A375 (cell line): ENCODE measurements around the gene UBE2G2. TPM values are rescaled to one million over a fixed set of nuclear protein-coding genes. Genes with fewer than 3 reads are reported as not detected.

Source experiments
- total RNA-seq: library from RNA; depleted of rRNA; stranded (reverse); fragments of >200 nt; shearing (Covaris generic); gene quantifications from 2 replicates; pipeline ENCODE4 v1.2.3, GENCODE V29; 2014; rRNA removed

Gene UBE2G2
- 97.2 and 114 TPM in 2 replicates for total RNA-seq

DNA sequence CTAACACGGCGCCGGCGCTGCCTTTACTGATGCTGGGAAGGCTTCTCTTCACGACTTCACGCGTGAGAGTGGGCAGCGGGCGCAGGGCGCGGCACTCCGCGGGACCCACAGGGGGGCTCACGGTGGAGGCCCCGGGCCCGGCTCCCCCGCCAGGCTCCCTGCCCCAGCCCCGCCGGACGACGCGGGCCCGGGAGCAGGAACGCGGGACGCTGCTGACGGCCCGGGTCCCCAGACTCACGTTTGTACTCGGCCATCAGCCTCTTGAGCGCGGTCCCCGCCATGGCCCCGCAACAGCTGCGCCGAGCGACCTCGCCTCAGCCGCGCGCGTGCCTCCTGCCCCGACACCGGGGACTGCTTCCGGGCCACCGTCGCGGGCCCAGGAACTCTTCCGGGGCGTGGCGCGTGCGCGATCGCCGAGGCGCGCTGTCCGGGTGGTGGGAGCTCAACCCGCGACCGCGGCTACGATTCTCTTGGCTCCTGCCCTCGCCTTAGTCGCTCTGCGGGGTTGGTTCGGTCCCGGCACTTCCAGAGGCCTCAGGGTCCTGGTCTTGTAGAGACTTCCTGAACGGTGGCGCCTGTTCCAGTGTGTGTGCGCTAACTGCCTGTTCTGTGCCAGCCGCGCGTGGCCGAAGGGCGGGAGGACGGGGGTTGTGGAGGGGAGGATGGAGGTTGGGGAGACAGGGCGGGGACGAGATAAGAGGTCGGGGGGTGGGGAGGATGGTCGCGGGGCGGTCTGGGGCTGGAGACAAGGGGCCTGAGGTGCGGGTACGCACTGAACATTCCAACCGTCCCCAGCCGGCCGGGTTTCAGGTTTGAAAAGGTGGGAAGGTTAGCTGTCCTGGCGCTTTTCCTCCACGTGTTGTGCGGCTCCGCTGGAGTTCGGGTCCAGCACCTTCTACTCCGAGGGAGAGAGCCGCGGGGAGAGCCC, at the start of gene UBE2G2:
Gene UBE2G2, minus strand, starts transcription at position 353 of the 928 bp plus-strand sequence. Its CDS starts 72 bp downstream, at position 281.

DNA sequence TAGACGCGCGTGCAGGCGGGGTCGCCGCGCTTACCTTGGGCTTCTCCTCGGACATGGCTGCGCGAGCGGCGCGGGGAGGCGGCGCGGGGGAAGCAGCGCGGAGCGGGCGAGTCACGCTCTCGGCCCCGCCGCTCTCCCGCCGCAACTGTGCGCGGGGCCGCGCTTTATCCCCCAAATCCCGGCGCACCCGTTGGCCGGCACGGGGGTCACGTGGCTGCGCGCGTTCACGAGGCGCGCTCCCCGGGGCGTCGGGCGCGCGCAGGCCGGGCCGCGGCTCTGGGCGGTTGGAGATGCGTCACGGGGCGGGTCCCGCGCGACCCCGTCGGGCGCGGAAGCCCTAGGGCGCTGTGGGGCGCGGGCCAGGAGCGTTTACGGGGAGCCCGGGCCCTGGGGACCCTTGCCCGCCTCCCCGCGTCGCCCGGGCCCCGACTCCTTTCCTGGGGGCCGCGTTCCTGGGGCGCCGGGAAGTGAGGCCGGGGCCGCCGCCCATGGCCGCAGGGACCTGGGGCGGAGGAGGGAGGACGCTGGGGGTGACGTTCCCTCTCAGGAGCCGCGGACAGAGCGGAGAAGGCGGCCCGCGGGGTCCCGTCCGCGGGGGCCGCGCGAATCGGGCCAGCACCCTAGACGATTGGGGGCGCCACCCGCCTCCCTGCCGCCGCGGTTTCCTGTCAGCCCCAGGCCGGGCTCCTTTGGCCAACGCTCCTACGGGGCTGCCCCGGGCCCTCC, 16.5 kb upstream of the UBE2G2 start, which contains the start of gene SUMO3:
Gene SUMO3, minus strand, starts transcription at position 149 of the 726 bp plus-strand sequence. Its CDS starts 94 bp downstream, at position 55.

Other genes starting within 250 kb of the UBE2G2 start
- gene KRTAP10-3, start 243.0 kb downstream of the UBE2G2 start, total RNA-seq: not detected in 2 replicates
- not detected in 2 replicates for gene KRTAP10-4, start 228.1 kb downstream of the UBE2G2 start, total RNA-seq
- not detected in 2 replicates for gene KRTAP10-5, start 221.2 kb downstream of the UBE2G2 start, total RNA-seq
- not detected in 2 replicates for gene KRTAP10-6, start 209.3 kb downstream of the UBE2G2 start, total RNA-seq
- not detected in 2 replicates for gene KRTAP10-7, start 201.2 kb downstream of the UBE2G2 start, total RNA-seq
- not detected in 2 replicates for gene KRTAP10-8, start 189.7 kb downstream of the UBE2G2 start, total RNA-seq
- not detected in 2 replicates for gene KRTAP10-9, start 174.7 kb downstream of the UBE2G2 start, total RNA-seq
- not detected in 2 replicates for gene KRTAP10-10, start 164.5 kb downstream of the UBE2G2 start, total RNA-seq
- not detected in 2 replicates for gene KRTAP10-11, start 155.4 kb downstream of the UBE2G2 start, total RNA-seq
- gene KRTAP12-4, start 147.2 kb downstream of the UBE2G2 start, total RNA-seq: not detected in 2 replicates
- not detected in 2 replicates for gene KRTAP12-3, start 143.9 kb downstream of the UBE2G2 start, total RNA-seq
- gene KRTAP12-2, start 134.9 kb downstream of the UBE2G2 start, total RNA-seq: not detected in 2 replicates
- gene KRTAP12-1, start 119.7 kb downstream of the UBE2G2 start, total RNA-seq: not detected in 2 replicates
- gene KRTAP10-12, start 104.6 kb downstream of the UBE2G2 start, total RNA-seq: not detected in 2 replicates
- not detected in 2 replicates for gene TSPEAR, start 90.2 kb downstream of the UBE2G2 start, total RNA-seq
- gene SUMO3, start 16.2 kb upstream of the UBE2G2 start, total RNA-seq: 52.6 and 57.9 TPM in 2 replicates
- 94.1 and 99.0 TPM in 2 replicates for gene PTTG1IP, start 71.9 kb upstream of the UBE2G2 start, total RNA-seq
- 1.7 and 1.8 TPM in 2 replicates for gene ITGB2, start 119.1 kb upstream of the UBE2G2 start, total RNA-seq
- 40.7 and 46.2 TPM in 2 replicates for gene SLX9, start 138.2 kb upstream of the UBE2G2 start, total RNA-seq